Amygdala (tissue), 56 donors: ENCODE results near the gene RBM10.
"Not testable (repeated sequence)": the region's sequence is repeated elsewhere in the genome, so short reads cannot be mapped to it uniquely, and the experiment has no call there.

Source experiments
- DNase-seq, 56 donors: peaks; one replicate each; lab custom pipeline; 2025; lab: John Stamatoyannopoulos, UW

RBM10 gene

GRCh38 chrX:47144626-47145394 is at the start of gene RBM10, which contains the start of gene NDUFB11:
Gene RBM10, plus strand, starts transcription at chrX:47145221. Its CDS starts 2,261 bp downstream, at chrX:47147482.
Gene NDUFB11, minus strand, starts transcription at chrX:47144702. Its CDS starts 23 bp downstream, at chrX:47144679.
- peak; percentile 25 to 93 (median 82) for DNase-seq

DNA sequence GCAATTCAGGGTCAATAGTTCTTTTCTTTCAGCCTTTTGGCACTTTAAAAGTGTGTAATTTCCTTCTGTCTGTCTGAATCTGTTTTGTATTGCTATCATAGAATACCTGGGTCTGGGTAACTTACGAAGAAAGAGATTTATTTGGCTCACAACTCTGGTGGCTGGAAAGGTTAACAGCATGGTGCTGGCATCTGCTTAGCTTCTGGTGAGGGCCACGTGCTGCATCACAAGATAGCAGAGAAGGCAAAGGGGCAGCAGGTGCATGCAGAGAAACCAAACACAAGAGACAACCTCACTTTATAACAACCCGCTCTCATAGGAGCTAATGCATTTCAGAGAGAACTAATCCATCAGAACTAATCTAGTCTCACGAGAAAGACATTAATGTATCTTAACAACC is 48.0 kb upstream of the RBM10 start:
- DNase-seq = no peak

GRCh38 chrX:47098338-47099094 is 46.5 kb upstream of the RBM10 start:
- DNase-seq = no peak

DNA sequence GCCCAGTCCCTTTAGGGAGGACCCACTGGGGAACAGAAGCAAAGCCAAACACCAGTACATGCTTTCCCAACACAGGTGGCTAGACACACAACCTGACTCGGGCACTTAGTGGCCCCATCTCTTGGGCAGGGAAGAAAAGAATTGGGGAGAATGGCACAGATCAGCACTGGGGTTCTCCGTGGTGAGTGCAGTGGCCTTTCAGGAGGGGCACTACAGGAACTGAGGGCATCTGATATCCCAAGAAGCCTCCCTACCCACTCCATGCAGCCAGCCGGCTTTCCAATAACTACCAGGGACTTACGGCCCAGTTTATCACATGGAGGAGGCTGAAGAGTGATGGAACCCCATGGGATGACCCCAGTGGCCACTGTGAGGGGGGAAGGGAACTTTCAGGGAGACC is 43.8 kb upstream of the RBM10 start:
- DNase-seq = no peak

GRCh38 chrX:47110936-47111615 is 33.9 kb upstream of the RBM10 start:
- not testable (repeated sequence) for DNase-seq

- peak in 2 of 56 donors; percentile 5 to 9 for DNase-seq
Measured at GRCh38 chrX:47112316-47112954, 32.6 kb upstream of the RBM10 start.

- DNase-seq = not testable (repeated sequence)
Measured at GRCh38 chrX:47116551-47117110, 28.4 kb upstream of the RBM10 start.

DNA sequence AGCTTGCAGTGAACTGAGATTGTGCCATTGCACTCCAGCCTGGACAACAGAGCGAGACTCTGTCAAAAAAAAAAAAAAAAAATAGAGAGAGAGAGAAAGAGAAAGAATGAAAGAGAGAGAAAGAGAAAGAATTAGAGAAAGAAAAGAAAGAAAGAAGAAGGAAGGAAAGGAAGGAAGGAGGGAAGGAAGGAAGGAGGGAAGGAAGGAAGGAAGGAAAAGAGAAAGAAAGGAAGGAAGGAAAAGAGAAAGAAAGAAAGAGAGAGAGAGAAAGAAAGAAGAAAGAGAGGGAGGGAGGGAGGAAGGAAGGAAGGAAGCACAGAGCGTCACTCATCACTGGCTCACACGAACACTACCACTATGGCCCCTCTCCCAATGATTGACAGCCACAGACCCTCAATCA is 20.6 kb upstream of the RBM10 start:
- DNase-seq = not testable (repeated sequence)

GRCh38 chrX:47129157-47129898 is 15.7 kb upstream of the RBM10 start:
- peak; percentile 12 to 95 (median 83) for DNase-seq

- DNase-seq = no peak
Measured at GRCh38 chrX:47129899-47130358, 15.1 kb upstream of the RBM10 start.

DNA sequence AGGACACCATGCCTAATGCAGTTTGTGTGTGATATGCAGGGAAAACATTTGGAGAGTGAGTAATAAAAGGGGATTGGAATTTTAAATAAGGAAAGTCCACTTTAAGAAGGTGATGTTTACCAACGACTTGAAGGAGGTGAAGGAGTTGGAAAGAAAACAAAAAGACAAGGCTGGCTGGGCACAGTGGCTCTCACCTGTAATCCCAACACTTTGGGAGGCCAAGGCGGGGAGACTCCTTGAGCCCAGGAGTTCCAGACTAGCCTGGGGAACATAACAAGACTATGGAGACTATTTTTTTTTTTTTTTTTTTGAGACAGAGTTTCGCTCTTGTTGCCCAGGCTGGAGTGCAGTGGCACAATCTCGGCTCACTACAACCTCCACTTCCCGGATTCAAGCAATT is 11.5 kb upstream of the RBM10 start:
- no peak for DNase-seq

- DNase-seq = not testable (repeated sequence)
Measured at GRCh38 chrX:47135650-47136049, 9.4 kb upstream of the RBM10 start.

DNA sequence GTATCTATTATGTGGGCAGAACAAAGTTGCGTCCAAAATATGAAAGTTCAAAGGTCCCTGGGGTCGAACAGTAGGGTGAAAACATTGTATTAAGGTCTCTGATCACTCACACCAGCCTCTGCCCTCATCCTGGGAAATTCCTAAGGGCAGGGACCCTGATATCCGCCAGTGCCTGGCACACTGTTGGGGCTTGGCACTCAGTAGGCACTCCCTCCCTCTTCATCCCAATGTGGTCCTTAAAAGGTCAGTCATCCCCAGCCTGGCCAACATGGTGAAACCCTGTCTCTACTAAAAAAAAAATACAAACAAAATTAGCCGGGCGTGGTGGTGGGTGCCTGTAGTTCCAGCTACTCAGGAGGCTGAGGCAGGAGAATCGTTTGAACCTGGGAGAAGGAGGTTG is 6.8 kb upstream of the RBM10 start:
- DNase-seq = no peak

- peak in 34 of 56 donors; percentile 12 to 87 (median 48) for DNase-seq
Measured at GRCh38 chrX:47143894-47144625, 961 bp upstream of the RBM10 start.

- DNase-seq = peak in 1 of 56 donors; percentile 24
Measured at GRCh38 chrX:47145395-47146120, 537 bp downstream of the RBM10 start.

GRCh38 chrX:47146121-47146935 is 1.3 kb downstream of the RBM10 start:
- peak in 6 of 56 donors; percentile 0 to 20 (median 3) for DNase-seq
